ENCODE results near the gene SLC25A10.
"Not testable (repeated sequence)": the region's sequence is repeated elsewhere in the genome, so short reads cannot be mapped to it uniquely, and the experiment has no call there.

SLC25A10 gene

DNA sequence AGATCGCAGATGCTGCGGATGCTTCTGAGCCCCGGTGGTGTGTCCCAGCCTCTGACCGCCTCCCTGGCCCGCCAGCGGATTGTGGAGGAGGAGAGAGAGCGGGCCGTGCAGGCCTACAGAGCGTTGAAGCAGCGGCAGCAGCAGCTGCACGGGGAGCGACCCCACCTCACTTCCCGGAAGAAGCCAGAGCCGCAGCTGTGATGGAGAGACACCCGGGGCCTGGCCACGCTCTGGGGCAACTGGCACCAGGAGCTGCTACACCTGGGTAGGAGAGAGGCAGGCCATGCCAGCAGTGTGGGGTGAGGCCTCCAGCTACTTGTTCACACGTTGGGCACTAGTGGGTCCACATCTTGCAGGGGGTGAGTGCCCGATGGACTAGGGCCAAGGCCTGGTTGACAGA lies 39.6 kb upstream of the SLC25A10 start:
- no peak for DNase-seq (ENCODE audit: extremely low read depth, low read depth)
- TF ChIP-seq, protein P1, sequence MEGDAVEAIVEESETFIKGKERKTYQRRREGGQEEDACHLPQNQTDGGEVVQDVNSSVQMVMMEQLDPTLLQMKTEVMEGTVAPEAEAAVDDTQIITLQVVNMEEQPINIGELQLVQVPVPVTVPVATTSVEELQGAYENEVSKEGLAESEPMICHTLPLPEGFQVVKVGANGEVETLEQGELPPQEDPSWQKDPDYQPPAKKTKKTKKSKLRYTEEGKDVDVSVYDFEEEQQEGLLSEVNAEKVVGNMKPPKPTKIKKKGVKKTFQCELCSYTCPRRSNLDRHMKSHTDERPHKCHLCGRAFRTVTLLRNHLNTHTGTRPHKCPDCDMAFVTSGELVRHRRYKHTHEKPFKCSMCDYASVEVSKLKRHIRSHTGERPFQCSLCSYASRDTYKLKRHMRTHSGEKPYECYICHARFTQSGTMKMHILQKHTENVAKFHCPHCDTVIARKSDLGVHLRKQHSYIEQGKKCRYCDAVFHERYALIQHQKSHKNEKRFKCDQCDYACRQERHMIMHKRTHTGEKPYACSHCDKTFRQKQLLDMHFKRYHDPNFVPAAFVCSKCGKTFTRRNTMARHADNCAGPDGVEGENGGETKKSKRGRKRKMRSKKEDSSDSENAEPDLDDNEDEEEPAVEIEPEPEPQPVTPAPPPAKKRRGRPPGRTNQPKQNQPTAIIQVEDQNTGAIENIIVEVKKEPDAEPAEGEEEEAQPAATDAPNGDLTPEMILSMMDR (IDR thresholded peaks at IDR 0.05; ENCODE audit: low read depth, low read length): no peak

DNA sequence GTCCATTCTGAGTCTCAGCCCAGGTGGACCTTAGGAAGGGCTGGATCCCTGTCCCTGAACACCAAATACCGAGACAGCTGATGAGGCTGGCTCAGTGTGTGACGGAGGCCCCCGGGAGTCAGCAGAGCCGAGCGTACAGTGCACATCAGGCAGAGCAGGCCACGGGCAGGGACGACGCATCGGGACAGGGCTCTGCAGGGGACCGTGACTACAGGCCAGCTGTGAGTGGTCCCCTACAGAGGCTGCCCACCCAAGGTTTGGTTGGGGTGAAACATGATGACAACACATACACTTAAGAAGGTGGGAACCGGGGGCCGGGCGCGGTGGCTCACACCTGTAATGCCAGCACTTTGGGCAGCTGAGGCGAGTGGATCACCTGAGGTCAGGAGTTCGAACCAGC lies 39.1 kb upstream of the SLC25A10 start:
- TF ChIP-seq, protein P1 (IDR thresholded peaks at IDR 0.05; ENCODE audit: low read depth, low read length): no peak

DNA sequence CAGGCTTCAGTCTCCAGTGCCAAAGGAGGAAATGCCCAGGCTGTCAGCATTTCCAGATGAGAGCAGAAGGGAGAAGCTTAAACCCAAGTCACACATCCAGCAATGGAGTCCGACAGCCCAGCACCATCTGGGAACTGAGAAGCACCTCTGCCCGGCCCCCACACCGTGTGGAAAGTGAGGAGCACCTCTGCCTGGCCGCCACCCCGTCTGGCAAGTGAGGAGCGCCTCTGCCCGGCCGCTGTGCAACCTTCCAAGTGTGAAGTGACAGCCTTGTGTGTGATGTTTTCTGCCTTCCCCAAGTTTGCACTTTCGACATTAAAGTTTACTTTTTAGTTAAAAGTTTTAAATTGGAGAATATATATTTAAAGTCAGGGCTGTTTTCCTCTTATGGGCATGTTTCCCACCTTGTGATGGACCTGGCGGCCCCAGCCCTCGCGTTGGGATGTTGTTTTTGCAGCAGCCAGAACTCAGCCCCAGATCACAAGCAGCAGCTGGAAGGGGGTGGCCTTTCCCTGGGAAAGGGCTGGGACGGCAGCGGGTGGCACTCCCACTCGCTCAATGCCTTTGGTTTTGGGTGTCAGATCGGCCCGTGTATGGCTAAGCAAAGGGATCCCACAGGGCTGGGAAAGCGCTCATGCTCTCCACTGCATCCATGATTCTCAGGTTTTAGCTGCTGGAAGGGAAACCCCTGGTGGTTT lies 38.4 kb upstream of the SLC25A10 start:
- TF ChIP-seq, protein P1 (IDR thresholded peaks at IDR 0.05; ENCODE audit: low read depth, low read length): no peak
- DNase-seq (ENCODE audit: extremely low read depth, low read depth): no peak

More for the DNA sequence above, 39.1 kb upstream of the SLC25A10 start:
- no peak for DNase-seq (ENCODE audit: extremely low read depth, low read depth)

DNA sequence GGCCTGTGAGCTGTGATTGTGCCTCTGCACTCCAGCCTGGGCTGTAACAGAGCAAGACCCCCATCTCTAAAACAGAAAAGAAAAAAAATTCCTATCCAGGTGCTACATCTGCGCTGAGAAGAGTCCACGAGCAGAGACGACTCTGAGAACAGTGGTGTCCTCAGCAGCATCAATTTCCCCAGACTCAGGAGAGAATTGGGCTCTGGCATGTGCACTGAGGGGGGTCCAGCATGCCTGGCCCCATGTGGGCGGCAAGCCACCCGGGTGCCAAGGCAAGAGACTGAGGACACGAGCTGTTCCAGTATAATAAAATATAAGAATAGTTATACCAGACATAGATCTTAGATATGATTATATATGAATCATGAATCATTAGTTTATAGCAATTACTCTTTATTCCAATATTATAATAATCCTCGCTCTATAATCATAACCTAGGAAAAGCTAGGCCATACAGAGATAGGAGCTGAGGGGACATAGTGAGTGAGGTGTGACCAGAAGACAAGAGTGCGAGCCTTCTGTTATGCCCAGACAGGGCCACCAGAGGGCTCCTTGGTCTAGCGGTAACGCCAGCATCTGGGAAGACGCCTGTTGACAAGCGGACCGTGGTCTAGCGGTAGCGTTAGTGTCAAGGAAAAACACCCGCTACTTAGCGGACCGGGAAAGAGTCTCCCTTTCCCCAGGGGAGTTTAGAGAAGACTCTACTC lies 36.4 kb upstream of the SLC25A10 start:
- TF ChIP-seq, protein P1 (IDR thresholded peaks at IDR 0.05; ENCODE audit: low read depth, low read length): peak; percentile 34
- DNase-seq (ENCODE audit: extremely low read depth, low read depth): not testable (repeated sequence)

DNA sequence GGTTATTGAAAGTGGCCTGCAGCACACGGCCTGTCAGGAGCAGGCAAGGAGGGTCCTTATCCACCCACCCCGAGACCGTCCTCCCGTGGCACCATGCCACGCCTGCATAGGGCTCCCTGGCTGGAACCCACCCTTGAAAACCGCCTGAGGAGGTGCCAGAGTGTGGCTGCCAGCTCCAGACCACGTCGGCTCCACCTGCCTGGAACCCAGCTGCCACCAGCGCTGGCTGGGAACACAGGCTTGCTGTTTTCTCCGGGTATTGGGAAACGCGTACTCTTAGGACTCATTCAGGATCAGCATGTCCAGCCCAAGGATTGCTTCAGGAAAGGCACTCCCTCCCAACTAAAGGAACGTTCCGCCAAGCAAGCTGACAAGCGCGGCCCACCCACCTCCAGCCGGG lies 35.2 kb upstream of the SLC25A10 start:
- TF ChIP-seq, protein P1 (IDR thresholded peaks at IDR 0.05; ENCODE audit: low read depth, low read length): no peak
- no peak for DNase-seq (ENCODE audit: extremely low read depth, low read depth)

DNA sequence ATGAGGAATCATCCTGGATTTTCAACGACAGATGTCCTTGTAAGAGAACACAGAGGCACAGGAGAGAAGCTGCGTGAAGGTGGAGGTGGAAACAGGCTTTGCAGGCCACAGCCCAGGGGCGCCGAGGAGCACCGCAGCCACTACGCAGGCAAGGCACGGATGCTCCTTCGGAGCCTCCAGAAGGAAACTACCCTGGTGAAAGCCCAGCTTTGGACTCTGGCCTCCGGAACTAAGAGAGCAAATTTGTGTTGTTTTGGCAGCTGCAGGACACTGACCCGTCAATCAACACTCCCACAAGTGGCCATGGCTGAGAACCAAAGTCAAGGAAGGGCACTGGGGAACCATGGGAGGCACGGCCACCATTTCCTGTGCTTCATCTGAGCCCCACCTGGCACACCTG lies 31.9 kb upstream of the SLC25A10 start:
- TF ChIP-seq, protein P1 (IDR thresholded peaks at IDR 0.05; ENCODE audit: low read depth, low read length): no peak
- DNase-seq (ENCODE audit: extremely low read depth, low read depth): no peak

DNA sequence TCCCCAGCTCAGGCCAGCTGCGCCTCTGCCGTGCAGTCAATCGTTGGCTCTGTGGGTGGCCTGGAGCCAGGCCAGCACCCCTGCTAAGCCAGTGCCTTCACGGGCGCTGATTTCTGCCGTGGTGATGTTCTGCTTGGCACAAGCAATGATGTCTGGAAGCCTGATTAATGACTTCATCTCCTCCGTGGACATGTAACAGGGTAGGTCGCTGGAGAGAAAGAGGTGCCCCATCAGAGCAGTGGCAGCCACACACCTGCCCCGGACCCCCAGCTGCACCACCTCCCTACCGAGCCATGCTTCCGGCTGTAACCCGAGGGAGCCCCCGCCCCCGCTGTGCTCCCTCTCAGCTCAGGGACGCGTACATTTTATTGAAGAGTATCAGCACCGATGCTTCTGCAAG lies 30.4 kb upstream of the SLC25A10 start:
- TF ChIP-seq, protein P1 (IDR thresholded peaks at IDR 0.05; ENCODE audit: low read depth, low read length): no peak

More for the DNA sequence above, 30.4 kb upstream of the SLC25A10 start:
- DNase-seq (ENCODE audit: extremely low read depth, low read depth): no peak
